ENCODE results near the gene ARHGEF17.

GRCh38 chr11:73396985-73397384, 88.9 kb downstream of the ARHGEF17 start:
- TF ChIP-seq CTCF (IDR thresholded peaks at IDR 0.05) (no peak), POLR2A (IDR thresholded peaks at IDR 0.05) (no peak), EP300 (IDR thresholded peaks at IDR 0.05; ENCODE audit: low read depth) (no peak), POLR2AphosphoS5 (IDR thresholded peaks at IDR 0.05) (no peak)

Measured in transverse colon (tissue), 4 donors.